HL-60 (cell line): Measurements from ENCODE around the gene CFAP46.

Experiments
- DNase-seq, 2 experiments: peaks; one replicate each; pipeline ENCODE4 v3.0.0-alpha.2; 2010 to 2020; ENCODE audit warnings: low read depth in 1 of 2, low spot score in 1 of 2
- H3K27ac ChIP-seq: fragments of 250-450 bp; sonication (Bioruptor Pico); replicated peaks from 2 replicates; pipeline ENCODE4 v1.5.1; 2020; ENCODE audit warnings: mild to moderate bottlenecking, moderate library complexity
- H3K27me3 ChIP-seq: fragments of 250-450 bp; sonication (Bioruptor Pico); 2 replicates; pipeline ENCODE4 v1.5.1; 2021; ENCODE audit warnings: mild to moderate bottlenecking, moderate library complexity; ENCODE audit not compliant: insufficient read depth, poor library complexity, severe bottlenecking
- H3K4me3 ChIP-seq: replicated peaks from 2 replicates; pipeline ENCODE4 v1.5.1; 2011; ENCODE audit warnings: mild to moderate bottlenecking, control low read depth, low read length; ENCODE audit not compliant: insufficient read depth
- CTCF ChIP-seq: IDR thresholded peaks from one replicate; pipeline ENCODE4 v1.5.1; 2011; ENCODE audit warnings: low read length, control low read depth, inconsistent platforms; ENCODE audit not compliant: insufficient read depth
- GABPA ChIP-seq: IDR thresholded peaks from 2 replicates; pipeline ENCODE4 v1.6.1; 2012; ENCODE audit warnings: low read depth
- POLR2AphosphoS5 ChIP-seq: IDR thresholded peaks from 2 replicates; pipeline ENCODE4 v1.6.1; 2012; ENCODE audit warnings: low read depth
- REST ChIP-seq: IDR thresholded peaks from 2 replicates; pipeline ENCODE4 v1.6.1; 2012; ENCODE audit warnings: low read depth; ENCODE audit not compliant: insufficient replicate concordance
- SPI1 ChIP-seq: IDR thresholded peaks from 2 replicates; pipeline ENCODE4 v1.6.1; 2012; ENCODE audit warnings: low read depth, mild to moderate bottlenecking, borderline replicate concordance

Gene CFAP46

GRCh38 chr10:132940791-132941465, 1.4 kb downstream of the CFAP46 start:
- Histone ChIP-seq H3K27ac (no peak overlapping the region), H3K4me3 (no peak overlapping the region), H3K27me3 (peaks cover 22% of the 10 kb centered on the region)
- TF ChIP-seq GABPA (no peak), CTCF (no peak), REST (no peak), POLR2AphosphoS5 (no peak), SPI1 (no peak)
- no peak for DNase-seq

GRCh38 chr10:132939957-132940790, 2.2 kb downstream of the CFAP46 start:
- peak in 1 of 2 experiments; percentile 48 for DNase-seq
- no peak overlapping the region for H3K4me3 ChIP-seq
- peaks cover 22% of the 10 kb centered on the region for H3K27me3 ChIP-seq
- peak; percentile 38 for TF ChIP-seq CTCF
- no peak for TF ChIP-seq GABPA
- H3K27ac ChIP-seq = no peak overlapping the region

- no peak overlapping the region for H3K27ac ChIP-seq
- no peak overlapping the region for H3K4me3 ChIP-seq
- DNase-seq = no peak
- TF ChIP-seq GABPA (no peak), POLR2AphosphoS5 (no peak), SPI1 (no peak), REST (no peak), CTCF (no peak)
- peaks cover 22% of the 10 kb centered on the region for H3K27me3 ChIP-seq
Observed at GRCh38 chr10:132939378-132939955, 2.9 kb downstream of the CFAP46 start.
